ENCODE measurements around the gene IQGAP2. TPM values are rescaled to one million over a fixed set of nuclear protein-coding genes. Genes with fewer than 3 reads are reported as not detected.

Gene IQGAP2
- total and polyA plus RNA-seq, 2 donors (not counting 1 experiment from before 2014, with no cell fraction given) = 8.1 to 15.0 TPM

- Histone ChIP-seq H3K27ac (ENCODE audit: low read length in 2 of 2) (no peak overlapping the region), H2AFZ (ENCODE audit: insufficient read depth, low read depth, low read length, poor library complexity, severe bottlenecking) (no peak overlapping the region), H3K4me3 (ENCODE audit: control extremely low read depth in 1 of 5, extremely low read depth in 1 of 5, insufficient read depth in 1 of 5, low read depth in 2 of 5, low read length in 4 of 5) (no peak overlapping the region), H3K9me3 (ENCODE audit: control extremely low read depth in 1 of 3, control insufficient read depth in 2 of 3, insufficient read depth in 1 of 3, low read length in 2 of 3) (no peaks in the 10 kb centered on the region), H3K4me2 (replicated peaks; ENCODE audit: low read depth, low read length, poor library complexity, severe bottlenecking) (no peak overlapping the region), H4K20me1 (ENCODE audit: control insufficient read depth, insufficient read depth, low read length, poor library complexity, severe bottlenecking) (no peaks in the 10 kb centered on the region), H3K9ac (ENCODE audit: low read length) (no peak overlapping the region), H3K27me3 (replicated peaks in 1 of 4; ENCODE audit: control extremely low read depth in 1 of 4, control insufficient read depth in 3 of 4, insufficient read depth in 4 of 4, low read length in 3 of 4) (no peaks in the 10 kb centered on the region), H3K36me3 (replicated peaks in 1 of 2; ENCODE audit: control extremely low read depth in 1 of 2, control insufficient read depth in 1 of 2, extremely low read depth in 1 of 2, insufficient read depth in 2 of 2, low read length in 1 of 2) (no peaks in the 10 kb centered on the region), H3K4me1 (ENCODE audit: control insufficient read depth in 2 of 2, insufficient read depth in 2 of 2, low read length in 2 of 2) (peaks cover 10 to 11% of the 10 kb centered on the region in 2 donors), H3K79me2 (ENCODE audit: control insufficient read depth, insufficient read depth, low read length) (no peaks in the 10 kb centered on the region)
- POLR2A ChIA-PET = no interaction called here
- Mint-ChIP-seq H3K27ac (no peak overlapping the region), H3K9me3 (ENCODE audit: insufficient read depth) (no peaks in the 10 kb centered on the region), H3K27me3 (no peaks in the 10 kb centered on the region), H3K4me1 (peaks cover 14% of the 10 kb centered on the region), H3K4me3 (no peak overlapping the region)
- DNase-seq (no peak), ATAC-seq (ENCODE audit: low read depth) (no peak)
- WGBS (ENCODE audit: insufficient coverage) = 96% methylated on average over 2 of the region's 5 CpGs
- intact Hi-C loops (cut with micrococcal nuclease) = no loop called here
- TF ChIP-seq, protein P1, sequence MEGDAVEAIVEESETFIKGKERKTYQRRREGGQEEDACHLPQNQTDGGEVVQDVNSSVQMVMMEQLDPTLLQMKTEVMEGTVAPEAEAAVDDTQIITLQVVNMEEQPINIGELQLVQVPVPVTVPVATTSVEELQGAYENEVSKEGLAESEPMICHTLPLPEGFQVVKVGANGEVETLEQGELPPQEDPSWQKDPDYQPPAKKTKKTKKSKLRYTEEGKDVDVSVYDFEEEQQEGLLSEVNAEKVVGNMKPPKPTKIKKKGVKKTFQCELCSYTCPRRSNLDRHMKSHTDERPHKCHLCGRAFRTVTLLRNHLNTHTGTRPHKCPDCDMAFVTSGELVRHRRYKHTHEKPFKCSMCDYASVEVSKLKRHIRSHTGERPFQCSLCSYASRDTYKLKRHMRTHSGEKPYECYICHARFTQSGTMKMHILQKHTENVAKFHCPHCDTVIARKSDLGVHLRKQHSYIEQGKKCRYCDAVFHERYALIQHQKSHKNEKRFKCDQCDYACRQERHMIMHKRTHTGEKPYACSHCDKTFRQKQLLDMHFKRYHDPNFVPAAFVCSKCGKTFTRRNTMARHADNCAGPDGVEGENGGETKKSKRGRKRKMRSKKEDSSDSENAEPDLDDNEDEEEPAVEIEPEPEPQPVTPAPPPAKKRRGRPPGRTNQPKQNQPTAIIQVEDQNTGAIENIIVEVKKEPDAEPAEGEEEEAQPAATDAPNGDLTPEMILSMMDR (IDR thresholded peaks at IDR 0.05) = no peak
- no peak for TF ChIP-seq EZH2 (IDR thresholded peaks at IDR 0.05; ENCODE audit: borderline replicate concordance, insufficient read depth, low read depth, low read length, poor library complexity, severe bottlenecking)
- CTCF ChIA-PET = no interaction called here
Observed at GRCh38 chr5:76560952-76561891, 158.1 kb downstream of the IQGAP2 start.

DNA sequence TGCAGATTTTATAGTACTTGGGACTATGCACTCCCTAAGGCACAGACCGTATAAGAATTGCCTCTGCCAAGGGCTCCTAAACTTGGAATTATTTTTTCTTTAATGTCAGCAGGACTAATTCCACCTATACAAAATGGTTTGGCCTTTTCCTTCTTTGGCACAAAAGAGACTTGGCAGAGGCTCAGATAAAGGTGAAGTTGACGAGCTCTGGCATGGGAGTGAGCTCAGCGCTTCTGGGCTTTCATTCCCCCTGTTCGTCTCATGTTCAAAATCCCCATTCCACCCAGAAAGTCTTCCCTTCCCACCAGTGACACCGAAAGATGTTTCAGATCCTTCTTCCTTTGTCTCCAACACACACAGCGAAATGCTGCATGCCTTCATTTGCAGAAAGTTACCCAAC lies 158.9 kb downstream of the IQGAP2 start:
- no peak overlapping the region for H3K4me3 Mint-ChIP-seq
- no peak for TF ChIP-seq EZH2 (IDR thresholded peaks at IDR 0.05; ENCODE audit: borderline replicate concordance, insufficient read depth, low read depth, low read length, poor library complexity, severe bottlenecking)
- TF ChIP-seq, protein P1 (IDR thresholded peaks at IDR 0.05) = no peak
- no peaks in the 10 kb centered on the region for H3K27me3 Mint-ChIP-seq
- 96% methylated on average over 4 of the region's 6 CpGs for WGBS (ENCODE audit: insufficient coverage)
- H3K4me1 ChIP-seq (ENCODE audit: control insufficient read depth in 2 of 2, insufficient read depth in 2 of 2, low read length in 2 of 2) = peaks cover 3 to 5% of the 10 kb centered on the region in 2 donors
- H3K9me3 Mint-ChIP-seq (ENCODE audit: insufficient read depth) = no peaks in the 10 kb centered on the region
- H3K9me3 ChIP-seq (ENCODE audit: control extremely low read depth in 1 of 3, control insufficient read depth in 2 of 3, insufficient read depth in 1 of 3, low read length in 2 of 3) = no peaks in the 10 kb centered on the region
- intact Hi-C loops (cut with micrococcal nuclease) = no loop called here
- H3K4me2 ChIP-seq (replicated peaks; ENCODE audit: low read depth, low read length, poor library complexity, severe bottlenecking) = no peak overlapping the region
- H3K9ac ChIP-seq (ENCODE audit: low read length) = no peak overlapping the region
- POLR2A ChIA-PET = no interaction called here
- peaks cover 7% of the 10 kb centered on the region for H3K4me1 Mint-ChIP-seq
- no peaks in the 10 kb centered on the region for H4K20me1 ChIP-seq (ENCODE audit: control insufficient read depth, insufficient read depth, low read length, poor library complexity, severe bottlenecking)
- CTCF ChIA-PET = no interaction called here
- H3K36me3 ChIP-seq (replicated peaks in 1 of 2; ENCODE audit: control extremely low read depth in 1 of 2, control insufficient read depth in 1 of 2, extremely low read depth in 1 of 2, insufficient read depth in 2 of 2, low read length in 1 of 2) = no peaks in the 10 kb centered on the region
- H3K27ac Mint-ChIP-seq = no peak overlapping the region
- H3K79me2 ChIP-seq (ENCODE audit: control insufficient read depth, insufficient read depth, low read length) = no peaks in the 10 kb centered on the region
- DNase-seq (no peak), ATAC-seq (ENCODE audit: low read depth) (no peak)
- no peak overlapping the region for H3K27ac ChIP-seq (ENCODE audit: low read length in 2 of 2)
- H2AFZ ChIP-seq (ENCODE audit: insufficient read depth, low read depth, low read length, poor library complexity, severe bottlenecking) = no peak overlapping the region
- H3K4me3 ChIP-seq (ENCODE audit: control extremely low read depth in 1 of 5, extremely low read depth in 1 of 5, insufficient read depth in 1 of 5, low read depth in 2 of 5, low read length in 4 of 5) = no peak overlapping the region
- H3K27me3 ChIP-seq (replicated peaks in 1 of 4; ENCODE audit: control extremely low read depth in 1 of 4, control insufficient read depth in 3 of 4, insufficient read depth in 4 of 4, low read length in 3 of 4) = no peaks in the 10 kb centered on the region
